K562 (cell line): ENCODE measurements around the gene C11orf54. TPM values are rescaled to one million over a fixed set of nuclear protein-coding genes. Genes with fewer than 3 reads are reported as not detected.

Experiments used
- CBX1 ChIP-seq: sonication (generic); IDR thresholded peaks from 2 replicates; pipeline ENCODE4 v1.6.1; 2016; ENCODE audit warnings: antibody characterized with exemption, low read depth, mild to moderate bottlenecking
- COPS2 ChIP-seq: fragments of 450-650 bp; conservative IDR thresholded peaks from 2 replicates; pipeline ENCODE4 v1.6.1; 2016; ENCODE audit warnings: mild to moderate bottlenecking, moderate library complexity
- DLX4 ChIP-seq: fragments of 250-450 bp; sonication (Bioruptor Pico); IDR thresholded peaks from 2 replicates; pipeline ENCODE4 v1.6.1; 2021; ENCODE audit warnings: mild to moderate bottlenecking
- EGR1 ChIP-seq: fragments of 450-650 bp; conservative IDR thresholded peaks from 2 replicates; pipeline ENCODE4 v1.6.1; 2017; ENCODE audit warnings: mild to moderate bottlenecking
- ELK1 ChIP-seq: sonication (generic); formaldehyde crosslinking; IDR thresholded peaks from 2 replicates; pipeline ENCODE4 v1.8.1; 2022; ENCODE audit warnings: missing genetic modification reagents
- EWSR1 ChIP-seq: fragments of 450-650 bp; IDR thresholded peaks from 2 replicates; pipeline ENCODE4 v1.6.1; 2018; ENCODE audit warnings: borderline replicate concordance, mild to moderate bottlenecking, low read depth, moderate library complexity; ENCODE audit not compliant: partially characterized antibody
- GTF3C2 ChIP-seq: IDR thresholded peaks from 3 replicates; pipeline ENCODE4 v1.6.1; 2011; ENCODE audit warnings: borderline replicate concordance, mild to moderate bottlenecking, moderate library complexity; ENCODE audit not compliant: insufficient read length; ENCODE audit errors: extremely low read depth
- HLTF ChIP-seq: fragments of 450-650 bp; IDR thresholded peaks from 2 replicates; pipeline ENCODE4 v1.6.1; 2016
- MCM5 ChIP-seq: fragments of 450-650 bp; IDR thresholded peaks from 2 replicates; pipeline ENCODE4 v1.6.1; 2016; ENCODE audit warnings: low read depth
- RAD51 ChIP-seq: fragments of 450-650 bp; IDR thresholded peaks from 2 replicates; pipeline ENCODE4 v1.7.1; 2016; ENCODE audit warnings: low read depth, mild to moderate bottlenecking, borderline replicate concordance
- SLC30A9 ChIP-seq: fragments of 250-450 bp; sonication (Bioruptor Pico); IDR thresholded peaks from 2 replicates; pipeline ENCODE4 v1.8.0; 2022; ENCODE audit warnings: mild to moderate bottlenecking, moderate library complexity
- SNAPC5 ChIP-seq: fragments of 250-450 bp; sonication (Bioruptor Pico); IDR thresholded peaks from 2 replicates; pipeline ENCODE4 v1.8.0; 2021; ENCODE audit warnings: moderate library complexity, mild to moderate bottlenecking, inconsistent platforms
- SPI1 ChIP-seq: IDR thresholded peaks from 2 replicates; pipeline ENCODE4 v1.6.1; 2011; ENCODE audit warnings: low read depth, low read length, control low read depth, borderline replicate concordance
- SREBF1 ChIP-seq: fragments of 150-350 bp; IDR thresholded peaks from 2 replicates; pipeline ENCODE4 v1.6.1; 2014; ENCODE audit warnings: antibody characterized with exemption, low read depth, low read length, borderline replicate concordance
- TAF1 ChIP-seq: IDR thresholded peaks from 2 replicates; pipeline ENCODE4 v1.6.1; 2011; ENCODE audit warnings: mild to moderate bottlenecking, low read length, moderate library complexity; ENCODE audit not compliant: insufficient read depth, control insufficient read depth, severe bottlenecking; ENCODE audit errors: extremely low read depth
- ZEB2 ChIP-seq: fragments of 450-650 bp; IDR thresholded peaks from 2 replicates; pipeline ENCODE4 v1.6.1; 2016
- ZNF592 ChIP-seq: fragments of 450-650 bp; IDR thresholded peaks from 2 replicates; pipeline ENCODE4 v1.6.1; 2017; ENCODE audit warnings: antibody characterized with exemption, mild to moderate bottlenecking
- ZNF668 ChIP-seq: fragments of 250-450 bp; sonication (Bioruptor Pico); IDR thresholded peaks from 2 replicates; pipeline ENCODE4 v1.8.0; 2022; ENCODE audit warnings: mild to moderate bottlenecking, inconsistent platforms
- ZNF75A ChIP-seq: fragments of 450-650 bp; formaldehyde crosslinking; IDR thresholded peaks from 2 replicates; pipeline ENCODE4 v1.4.0; 2020; ENCODE audit warnings: mild to moderate bottlenecking
- polyA plus RNA-seq, 8 experiments: library from polyadenylated mRNA; depleted of rRNA in 4 of 8; stranded (reverse) in 5 of 8; unstranded in 3 of 8; fragments of >200 nt; fragmentation: Nextera tagmentation in 2 of 8; fragmentation: Illumina TruSeq in 1 of 8; extraction: Ambion mirVana in 2 of 8; extraction: Trizol in 1 of 8; gene quantifications; 2 replicates each; pipeline versions ENCODE4 v1.2.1 to v1.2.3, GENCODE V29; 2011 to 2014; ENCODE audit warnings: inconsistent platforms in 1 of 8, missing spikeins in 1 of 8
- total RNA-seq, 7 experiments: library from RNA; depleted of rRNA in 6 of 7; stranded (reverse); fragments of >200 nt in 6 of 7; fragmentation: Illumina TruSeq in 2 of 7; extraction: Trizol in 2 of 7; gene quantifications; 2 replicates each; pipeline versions ENCODE4 v1.2.1 to v1.2.3, GENCODE V29; 2011 to 2021; ENCODE audit warnings: low replicate concordance in 1 of 7

C11orf54 gene
- total and polyA plus RNA-seq, 9 of the 15 experiments (the other 6 are each of a cell fraction or from before 2014, with no cell fraction given): 13.4 to 33.0 (median 23.1) TPM

GRCh38 chr11:93741094-93741881 lies at the start of gene C11orf54, which contains the start of gene TAF1D (continued):
- TF ChIP-seq MCM5: no peak
- no peak for TF ChIP-seq EWSR1
- no peak for TF ChIP-seq ZNF75A (CRISPR knock-in tag)
- no peak for TF ChIP-seq DLX4 (CRISPR knock-in tag)
- no peak for TF ChIP-seq GTF3C2
- no peak for TF ChIP-seq SNAPC5
- no peak for TF ChIP-seq ELK1 (CRISPR knock-in tag)
- no peak for TF ChIP-seq SREBF1
- peak; percentile 99 for TF ChIP-seq TAF1
- TF ChIP-seq SPI1: no peak
- no peak for TF ChIP-seq HLTF
- no peak for TF ChIP-seq ZNF668 (CRISPR knock-in tag)
- TF ChIP-seq ZEB2: no peak
- 0 out of 2 replicates have a peak, but pooled peaks have one; percentile 1 for TF ChIP-seq RAD51
- no peak for TF ChIP-seq SLC30A9 (CRISPR knock-in tag)
- no peak for TF ChIP-seq CBX1
- no peak for TF ChIP-seq COPS2
- TF ChIP-seq ZNF592: no peak
- peak; percentile 88 for TF ChIP-seq EGR1
